OCI-LY7 (cell line): ENCODE results near the gene COL25A1. TPM values are rescaled to one million over a fixed set of nuclear protein-coding genes. Genes with fewer than 3 reads are reported as not detected.

Experiments
- BruUV-seq: library from RNA; stranded (reverse); fragments of 400-500 nt; replicated peaks from 2 replicates; lab custom pipeline; 2021; lab: Mats Ljungman, UMichigan
- CTCF ChIA-PET: fragments of 300-600 bp; sonication (Branson Sonifier 250); formaldehyde crosslinking; loops from one replicate; lab custom pipeline; 2022; ENCODE audit warnings: antibody characterized with exemption; ENCODE audit not compliant: unreplicated experiment; lab: Charles Lee
- POLR2A ChIA-PET: fragments of 300-600 bp; sonication (Branson Sonifier 250); formaldehyde crosslinking; loops from one replicate; lab custom pipeline; 2022; ENCODE audit warnings: antibody characterized with exemption; lab: Charles Lee
- DNase-seq: peaks from one replicate; pipeline ENCODE4 v3.0.0-alpha.2; 2015; ENCODE audit warnings: low spot score
- H2AFZ ChIP-seq: fragments of 200-600 bp; sonication (generic), shearing (Covaris generic); 2 replicates; pipeline ENCODE4 v1.6.1; 2014; ENCODE audit warnings: mild to moderate bottlenecking, antibody characterized with exemption, low read length, moderate library complexity
- H3K27ac ChIP-seq: fragments of 200-600 bp; sonication (generic); 2 replicates; pipeline ENCODE4 v1.5.1; 2014; ENCODE audit warnings: mixed run types, low read depth, mild to moderate bottlenecking, moderate library complexity, low read length, inconsistent platforms; ENCODE audit not compliant: poor library complexity, severe bottlenecking
- H3K36me3 ChIP-seq: fragments of 200-600 bp; sonication (generic); 2 replicates; pipeline ENCODE4 v1.6.1; 2014; ENCODE audit warnings: mild to moderate bottlenecking, antibody characterized with exemption, low read length, moderate library complexity, mixed read lengths; ENCODE audit not compliant: insufficient read depth
- H3K4me1 ChIP-seq: fragments of 200-600 bp; sonication (generic); 2 replicates; pipeline ENCODE4 v1.5.1; 2014; ENCODE audit warnings: mild to moderate bottlenecking, low read length; ENCODE audit not compliant: insufficient read depth, poor library complexity, severe bottlenecking
- H3K4me2 ChIP-seq: fragments of 200-600 bp; sonication (generic); 2 replicates; pipeline ENCODE4 v1.6.1; 2014; ENCODE audit warnings: mild to moderate bottlenecking, low read length
- H3K4me3 ChIP-seq: fragments of 200-600 bp; sonication (generic); 2 replicates; pipeline ENCODE4 v1.5.1; 2014; ENCODE audit warnings: mild to moderate bottlenecking, low read depth, low read length; ENCODE audit not compliant: poor library complexity, severe bottlenecking
- H3K79me2 ChIP-seq: fragments of 200-600 bp; sonication (generic); 2 replicates; pipeline ENCODE4 v1.6.1; 2016; ENCODE audit warnings: low read depth, mild to moderate bottlenecking, low read length, moderate library complexity, mixed read lengths; ENCODE audit not compliant: insufficient read depth
- H3K9me2 ChIP-seq: fragments of 200-600 bp; sonication (generic); 2 replicates; pipeline ENCODE4 v1.6.1; 2016; ENCODE audit warnings: mild to moderate bottlenecking, low read length, mixed read lengths; ENCODE audit not compliant: insufficient read depth
- H3K9me3 ChIP-seq: fragments of 200-600 bp; sonication (generic); 2 replicates; pipeline ENCODE4 v1.6.1; 2014; ENCODE audit warnings: mild to moderate bottlenecking, mixed run types, low read length, mixed read lengths
- H4K20me1 ChIP-seq: fragments of 200-600 bp; sonication (generic); 2 replicates; pipeline ENCODE4 v1.6.1; 2014; ENCODE audit warnings: mild to moderate bottlenecking, antibody characterized with exemption, low read length, moderate library complexity, mixed read lengths; ENCODE audit not compliant: insufficient read depth
- CTCF ChIP-seq: fragments of 200-600 bp; sonication (generic); conservative IDR thresholded peaks from 2 replicates; pipeline ENCODE4 v1.5.1; 2014; ENCODE audit warnings: mild to moderate bottlenecking, antibody characterized with exemption, low read length, moderate library complexity, mixed read lengths
- EZH2phosphoT487 ChIP-seq: fragments of 200-600 bp; sonication (generic); IDR thresholded peaks from 2 replicates; pipeline ENCODE4 v1.6.1; 2018; ENCODE audit warnings: low read depth, borderline replicate concordance, mild to moderate bottlenecking, mixed run types, antibody characterized with exemption, low read length, moderate library complexity, mixed read lengths
- intact Hi-C: fragments of 100-400 bp; cut with micrococcal nuclease; formaldehyde crosslinking; loops from one replicate; pipeline ENCODE4 v1.10.0; 2022; ENCODE audit not compliant: unreplicated experiment
- total RNA-seq, 2 experiments: library from RNA; depleted of rRNA in 1 of 2; stranded (reverse); fragments of >200 nt in 1 of 2; shearing (Covaris generic) in 1 of 2; gene quantifications; 2 replicates each; pipeline ENCODE4 v1.2.3, GENCODE V29; 2014 to 2022

The COL25A1 gene
- total RNA-seq, 2 experiments from 2014 or later: not detected

- Histone ChIP-seq H3K9me2 (no peaks in the 10 kb centered on the region), H4K20me1 (no peaks in the 10 kb centered on the region), H3K36me3 (no peaks in the 10 kb centered on the region), H2AFZ (no peak within 1 kb of the TSS), H3K9me3 (no peaks in the 10 kb centered on the region), H3K27ac (no peak within 1 kb of the TSS), H3K4me3 (no peak within 1 kb of the TSS), H3K4me1 (no peaks in the 10 kb centered on the region), H3K79me2 (no peaks in the 10 kb centered on the region), H3K4me2 (no peak within 1 kb of the TSS)
- TF ChIP-seq CTCF (no peak), EZH2phosphoT487 (no peak)
- intact Hi-C loops: no loop called here
- ChIA-PET CTCF (no interaction called here), POLR2A (interaction anchor here (0.5 kb wide), 1 partner anchor 172 kb away, joined by 3 read pairs; no protein-coding TSS in a partner anchor)
- no TSS peak for BruUV-seq
- DNase-seq: no peak
Observed at GRCh38 chr4:108762559-108763225, 539.8 kb downstream of the COL25A1 start, which contains the start of gene ETNPPL. Gene ETNPPL (minus strand): TSS chr4:108763053. CDS start chr4:108762898, 155 bp downstream.

Other genes starting within 250 kb of the COL25A1 start
- 8.7 and 13.1 TPM in 2 replicates for gene SEC24B, start 131.2 kb upstream of the COL25A1 start, total RNA-seq (2014; rRNA removed; shearing (Covaris generic))
- 26.3 and 28.6 TPM in 2 replicates for gene SEC24B, start 131.2 kb upstream of the COL25A1 start, total RNA-seq (2022)